Hepatocyte (in vitro differentiated cells): ENCODE measurements around the gene PPP1R1B. TPM values are rescaled to one million over a fixed set of nuclear protein-coding genes. Genes with fewer than 3 reads are reported as not detected.

ENCODE experiments used
- DNase-seq: peaks from one replicate; pipeline ENCODE4 v3.0.0-alpha.2; 2016; ENCODE audit warnings: low spot score
- H2AFZ ChIP-seq: fragments of 200-600 bp; sonication (generic); 2 replicates; pipeline ENCODE4 v1.6.0; 2016; ENCODE audit warnings: antibody characterized with exemption, mild to moderate bottlenecking
- H3K27ac ChIP-seq: fragments of 200-600 bp; sonication (generic); 2 replicates; pipeline ENCODE4 v1.5.1; 2016; ENCODE audit warnings: mild to moderate bottlenecking
- H3K27me3 ChIP-seq: fragments of 200-600 bp; sonication (generic); 2 replicates; pipeline ENCODE4 v1.6.1; 2016
- H3K36me3 ChIP-seq: fragments of 200-600 bp; sonication (generic); replicated peaks from 2 replicates; pipeline ENCODE4 v1.5.1; 2016; ENCODE audit warnings: low read depth; ENCODE audit not compliant: insufficient read depth
- H3K4me1 ChIP-seq: fragments of 200-600 bp; sonication (generic); 2 replicates; pipeline ENCODE4 v1.5.1; 2016; ENCODE audit warnings: mild to moderate bottlenecking, moderate library complexity; ENCODE audit not compliant: insufficient read depth
- H3K4me2 ChIP-seq: fragments of 200-600 bp; sonication (generic); 2 replicates; pipeline ENCODE4 v1.6.0; 2016
- H3K4me3 ChIP-seq: fragments of 200-600 bp; sonication (generic); 2 replicates; pipeline ENCODE4 v1.5.1; 2016; ENCODE audit warnings: mild to moderate bottlenecking
- H3K79me2 ChIP-seq: fragments of 200-600 bp; sonication (generic); 2 replicates; pipeline ENCODE4 v1.6.0; 2017; ENCODE audit warnings: mild to moderate bottlenecking
- H3K9me2 ChIP-seq: fragments of 200-600 bp; sonication (generic); replicated peaks from 2 replicates; pipeline ENCODE4 v1.6.0; 2017; ENCODE audit warnings: mild to moderate bottlenecking; ENCODE audit not compliant: insufficient read depth
- H3K9me3 ChIP-seq: fragments of 200-600 bp; sonication (generic); 2 replicates; pipeline ENCODE4 v1.5.1; 2016; ENCODE audit warnings: low read depth, mild to moderate bottlenecking
- H4K20me1 ChIP-seq: fragments of 200-600 bp; sonication (generic); 2 replicates; pipeline ENCODE4 v1.6.0; 2016; ENCODE audit warnings: mild to moderate bottlenecking; ENCODE audit not compliant: insufficient read depth, poor library complexity, severe bottlenecking
- EZH2 ChIP-seq: fragments of 200-600 bp; sonication (generic); IDR thresholded peaks from 2 replicates; pipeline ENCODE4 v1.6.1; 2016; ENCODE audit warnings: antibody characterized with exemption, mild to moderate bottlenecking, borderline replicate concordance
- EZH2phosphoT487 ChIP-seq: fragments of 200-600 bp; sonication (generic); IDR thresholded peaks from one replicate; pipeline ENCODE4 v1.6.1; 2018; ENCODE audit warnings: antibody characterized with exemption, mild to moderate bottlenecking, low read depth, moderate library complexity; ENCODE audit not compliant: unreplicated experiment, severe bottlenecking
- WGBS: methylation state at CpG from one replicate; pipeline ENCODE4 v1.1.6; 2016; ENCODE audit warnings: low lambda C conversion rate; ENCODE audit errors: missing lambda C conversion rate; 5-methylcytosine and 5-hydroxymethylcytosine counted together
- polyA plus RNA-seq: library from polyadenylated mRNA; unstranded; fragments of >200 nt; fragmentation: Nextera tagmentation; extraction: Ambion mirVana; gene quantifications from 2 replicates; pipeline ENCODE4 v1.2.1, GENCODE V29; 2016
- total RNA-seq: library from RNA; depleted of rRNA; stranded (reverse); fragments of >200 nt; gene quantifications from 2 replicates; pipeline ENCODE4 v1.2.3, GENCODE V29; 2014
- TF ChIP-seq, protein P1 (sequence below): fragments of 200-600 bp; sonication (generic); IDR thresholded peaks from 2 replicates; pipeline ENCODE4 v1.5.1; 2016; ENCODE audit warnings: antibody characterized with exemption, mild to moderate bottlenecking; ENCODE audit not compliant: poor library complexity

Gene PPP1R1B
- total and polyA plus RNA-seq, 2 experiments from 2014 or later: 1.5 to 3.7 TPM

GRCh38 chr17:39663340-39663687 lies 36.6 kb downstream of the PPP1R1B start:
- peak overlapping the region; percentile 51 for H3K4me2 ChIP-seq
- no peak for DNase-seq
- H3K9me2 ChIP-seq: no peaks in the 10 kb centered on the region
- no peak overlapping the region for H3K27ac ChIP-seq
- no peak overlapping the region for H3K4me3 ChIP-seq
- no peaks in the 10 kb centered on the region for H3K9me3 ChIP-seq
- no peaks in the 10 kb centered on the region for H3K79me2 ChIP-seq
- WGBS: 70% methylated on average over 3 of the region's 4 CpGs
- no peaks in the 10 kb centered on the region for H3K36me3 ChIP-seq
- no peaks in the 10 kb centered on the region for H4K20me1 ChIP-seq
- H2AFZ ChIP-seq: no peak overlapping the region
- H3K27me3 ChIP-seq: peaks cover 3% of the 10 kb centered on the region
- H3K4me1 ChIP-seq: peaks cover 46% of the 10 kb centered on the region
- TF ChIP-seq EZH2phosphoT487 (no peak), EZH2 (no peak)
- TF ChIP-seq, protein P1, sequence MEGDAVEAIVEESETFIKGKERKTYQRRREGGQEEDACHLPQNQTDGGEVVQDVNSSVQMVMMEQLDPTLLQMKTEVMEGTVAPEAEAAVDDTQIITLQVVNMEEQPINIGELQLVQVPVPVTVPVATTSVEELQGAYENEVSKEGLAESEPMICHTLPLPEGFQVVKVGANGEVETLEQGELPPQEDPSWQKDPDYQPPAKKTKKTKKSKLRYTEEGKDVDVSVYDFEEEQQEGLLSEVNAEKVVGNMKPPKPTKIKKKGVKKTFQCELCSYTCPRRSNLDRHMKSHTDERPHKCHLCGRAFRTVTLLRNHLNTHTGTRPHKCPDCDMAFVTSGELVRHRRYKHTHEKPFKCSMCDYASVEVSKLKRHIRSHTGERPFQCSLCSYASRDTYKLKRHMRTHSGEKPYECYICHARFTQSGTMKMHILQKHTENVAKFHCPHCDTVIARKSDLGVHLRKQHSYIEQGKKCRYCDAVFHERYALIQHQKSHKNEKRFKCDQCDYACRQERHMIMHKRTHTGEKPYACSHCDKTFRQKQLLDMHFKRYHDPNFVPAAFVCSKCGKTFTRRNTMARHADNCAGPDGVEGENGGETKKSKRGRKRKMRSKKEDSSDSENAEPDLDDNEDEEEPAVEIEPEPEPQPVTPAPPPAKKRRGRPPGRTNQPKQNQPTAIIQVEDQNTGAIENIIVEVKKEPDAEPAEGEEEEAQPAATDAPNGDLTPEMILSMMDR: no peak

- TF ChIP-seq EZH2phosphoT487: no peak
- TF ChIP-seq, protein P1: no peak
- no peak for TF ChIP-seq EZH2
- Histone ChIP-seq H2AFZ (no peak overlapping the region), H4K20me1 (no peaks in the 10 kb centered on the region), H3K4me2 (peak overlapping the region; percentile 51), H3K36me3 (no peaks in the 10 kb centered on the region), H3K9me3 (no peaks in the 10 kb centered on the region), H3K9me2 (no peaks in the 10 kb centered on the region), H3K27ac (no peak overlapping the region), H3K4me3 (no peak overlapping the region), H3K27me3 (peaks cover 5% of the 10 kb centered on the region), H3K79me2 (no peaks in the 10 kb centered on the region), H3K4me1 (peaks cover 52% of the 10 kb centered on the region)
- 38% methylated on average over 17 of the region's 17 CpGs for WGBS
- DNase-seq: peak; percentile 70
These were observed 37.2 kb downstream of the PPP1R1B start for GRCh38 chr17:39663688-39664580.

DNA sequence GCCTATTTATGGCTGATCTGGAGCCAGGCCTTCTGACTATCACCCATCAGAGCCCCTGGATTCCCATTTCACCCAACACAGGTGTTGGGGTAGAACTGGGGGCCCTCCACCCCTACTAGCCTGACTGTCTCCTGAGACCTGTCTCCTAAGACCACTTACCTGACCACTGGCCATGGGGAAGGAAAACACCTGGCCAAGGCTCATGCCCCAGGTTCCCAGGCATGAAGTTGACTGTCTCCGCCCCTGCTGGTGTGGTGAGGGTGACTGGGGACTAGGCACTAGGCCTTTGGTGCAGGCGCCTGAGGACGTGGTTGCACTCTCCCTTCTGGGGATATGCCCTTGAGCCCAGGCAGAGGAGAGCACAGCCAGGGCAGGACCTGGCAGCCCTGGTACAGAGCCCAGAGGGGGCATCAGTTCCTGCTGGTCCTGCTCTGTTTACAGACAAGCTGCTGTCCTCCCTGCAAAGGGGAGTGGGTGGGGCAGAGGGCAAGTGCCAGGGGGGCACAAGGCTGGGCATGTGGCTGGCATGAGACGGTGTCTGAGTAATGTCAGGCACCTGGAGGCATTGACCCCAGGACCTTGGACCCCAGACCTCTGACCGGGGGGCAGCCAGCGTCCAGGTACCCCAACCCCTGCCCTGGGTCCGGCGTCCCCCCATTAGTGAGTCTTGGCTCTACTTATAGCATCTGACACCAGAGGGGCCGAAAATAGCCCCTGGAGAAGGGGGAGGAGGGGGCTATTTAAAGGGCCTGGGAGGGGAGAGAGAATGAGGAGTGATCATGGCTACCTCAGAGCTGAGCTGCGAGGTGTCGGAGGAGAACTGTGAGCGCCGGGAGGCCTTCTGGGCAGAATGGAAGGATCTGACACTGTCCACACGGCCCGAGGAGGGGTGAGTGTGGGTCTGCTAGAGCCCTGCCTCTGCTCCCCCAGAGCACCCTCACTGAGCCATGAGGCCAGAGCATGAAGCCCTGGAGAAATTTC lies 38.1 kb downstream of the PPP1R1B start, which contains the start of gene TCAP:
TCAP (plus strand) TSS at position 769 of the 981 bp plus-strand sequence; CDS start at position 780, 11 bp downstream.
- Histone ChIP-seq H2AFZ (no peak within 1 kb of the TSS), H4K20me1 (no peaks in the 10 kb centered on the region), H3K9me2 (no peaks in the 10 kb centered on the region), H3K79me2 (no peaks in the 10 kb centered on the region), H3K36me3 (no peaks in the 10 kb centered on the region), H3K27me3 (peaks cover 5% of the 10 kb centered on the region), H3K4me3 (no peak within 1 kb of the TSS), H3K9me3 (no peaks in the 10 kb centered on the region), H3K4me2 (peak within 1 kb of the TSS; percentile 96), H3K27ac (no peak within 1 kb of the TSS), H3K4me1 (peaks cover 52% of the 10 kb centered on the region)
- 70% methylated on average over 11 of the region's 15 CpGs for WGBS
- TF ChIP-seq, protein P1: no peak
- TF ChIP-seq EZH2 (no peak), EZH2phosphoT487 (no peak)
- no peak for DNase-seq
